Osteoblast (primary cell): Measurements from ENCODE around the gene MARS1. TPM values are rescaled to one million over a fixed set of nuclear protein-coding genes. Genes with fewer than 3 reads are reported as not detected.

Source experiments
- DNase-seq: peaks from one replicate; pipeline ENCODE4 v3.0.0; 2011; ENCODE audit warnings: low spot score, mixed read lengths; ENCODE audit not compliant: insufficient read length; ENCODE audit errors: missing footprints
- H2AFZ ChIP-seq: 2 replicates; pipeline ENCODE4 v1.6.0; 2011; ENCODE audit warnings: mild to moderate bottlenecking, low read length
- H3K27ac ChIP-seq: 2 replicates; pipeline ENCODE4 v1.5.1; 2011; ENCODE audit warnings: mild to moderate bottlenecking, low read depth, low read length, moderate library complexity
- H3K27me3 ChIP-seq: 2 replicates; pipeline ENCODE4 v1.6.0; 2012; ENCODE audit warnings: mild to moderate bottlenecking, control low read depth, inconsistent platforms, low read length, moderate library complexity; ENCODE audit not compliant: insufficient read depth
- H3K36me3 ChIP-seq: 2 replicates; pipeline ENCODE4 v1.5.1; 2011; ENCODE audit warnings: mild to moderate bottlenecking, low read length, control low read depth, moderate library complexity; ENCODE audit not compliant: insufficient read depth
- H3K4me1 ChIP-seq: 2 replicates; pipeline ENCODE4 v1.5.1; 2011; ENCODE audit warnings: mild to moderate bottlenecking, low read length, control low read depth, moderate library complexity; ENCODE audit not compliant: insufficient read depth
- H3K4me2 ChIP-seq: 2 replicates; pipeline ENCODE4 v1.6.0; 2011; ENCODE audit warnings: mild to moderate bottlenecking, low read length; ENCODE audit not compliant: insufficient read depth
- H3K4me3 ChIP-seq: fragments of 200-600 bp; sonication (generic); 3 replicates; pipeline ENCODE4 v1.5.1; 2012; ENCODE audit warnings: mild to moderate bottlenecking, low read length, inconsistent platforms; ENCODE audit not compliant: insufficient read depth
- H3K79me2 ChIP-seq: 2 replicates; pipeline ENCODE4 v1.6.0; 2012; ENCODE audit warnings: mild to moderate bottlenecking, low read length, control low read depth, inconsistent platforms; ENCODE audit not compliant: insufficient read depth
- H3K9me3 ChIP-seq: 2 replicates; pipeline ENCODE4 v1.5.1; 2011; ENCODE audit warnings: low read depth, low read length, control low read depth
- H4K20me1 ChIP-seq: 2 replicates; pipeline ENCODE4 v1.6.0; 2012; ENCODE audit warnings: mild to moderate bottlenecking, low read length, control low read depth; ENCODE audit not compliant: insufficient read depth
- total RNA-seq: library from RNA; depleted of rRNA; stranded (reverse); fragments of >200 nt; gene quantifications from 2 replicates; pipeline ENCODE4 v1.2.3, GENCODE V29; 2012
- TF ChIP-seq, protein P1 (sequence below): IDR thresholded peaks from 2 replicates; pipeline ENCODE4 v1.5.1; 2011; ENCODE audit warnings: mild to moderate bottlenecking, low read depth, low read length, moderate library complexity; ENCODE audit errors: extremely low read depth

The MARS1 gene
- total RNA-seq, 1 donor = 187 TPM

DNA sequence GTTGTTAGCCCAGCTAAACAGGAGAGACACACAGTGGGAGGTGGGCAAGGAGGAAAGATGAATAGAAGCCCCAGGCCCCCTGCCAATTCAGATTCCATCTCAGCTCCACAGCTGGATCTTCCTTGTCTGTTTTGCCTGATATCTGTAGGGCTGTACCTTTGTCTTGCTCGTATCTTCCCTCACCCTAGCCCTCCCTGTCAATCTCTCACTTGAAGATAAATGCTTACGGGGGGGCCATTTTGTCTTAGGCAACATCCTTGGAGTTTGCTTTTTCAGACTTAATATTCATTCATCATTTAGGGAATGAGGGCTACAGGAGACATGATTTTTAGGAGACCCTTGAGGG is 64.4 kb downstream of the MARS1 start:
- DNase-seq = peak; percentile 44
- TF ChIP-seq, protein P1, sequence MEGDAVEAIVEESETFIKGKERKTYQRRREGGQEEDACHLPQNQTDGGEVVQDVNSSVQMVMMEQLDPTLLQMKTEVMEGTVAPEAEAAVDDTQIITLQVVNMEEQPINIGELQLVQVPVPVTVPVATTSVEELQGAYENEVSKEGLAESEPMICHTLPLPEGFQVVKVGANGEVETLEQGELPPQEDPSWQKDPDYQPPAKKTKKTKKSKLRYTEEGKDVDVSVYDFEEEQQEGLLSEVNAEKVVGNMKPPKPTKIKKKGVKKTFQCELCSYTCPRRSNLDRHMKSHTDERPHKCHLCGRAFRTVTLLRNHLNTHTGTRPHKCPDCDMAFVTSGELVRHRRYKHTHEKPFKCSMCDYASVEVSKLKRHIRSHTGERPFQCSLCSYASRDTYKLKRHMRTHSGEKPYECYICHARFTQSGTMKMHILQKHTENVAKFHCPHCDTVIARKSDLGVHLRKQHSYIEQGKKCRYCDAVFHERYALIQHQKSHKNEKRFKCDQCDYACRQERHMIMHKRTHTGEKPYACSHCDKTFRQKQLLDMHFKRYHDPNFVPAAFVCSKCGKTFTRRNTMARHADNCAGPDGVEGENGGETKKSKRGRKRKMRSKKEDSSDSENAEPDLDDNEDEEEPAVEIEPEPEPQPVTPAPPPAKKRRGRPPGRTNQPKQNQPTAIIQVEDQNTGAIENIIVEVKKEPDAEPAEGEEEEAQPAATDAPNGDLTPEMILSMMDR = no peak
- Histone ChIP-seq H2AFZ (no peak overlapping the region), H4K20me1 (no peaks in the 10 kb centered on the region), H3K36me3 (no peaks in the 10 kb centered on the region), H3K4me2 (no peak overlapping the region), H3K27me3 (peaks cover 31% of the 10 kb centered on the region), H3K27ac (no peak overlapping the region), H3K4me3 (no peak overlapping the region), H3K4me1 (peaks cover 7% of the 10 kb centered on the region), H3K9me3 (no peaks in the 10 kb centered on the region), H3K79me2 (no peaks in the 10 kb centered on the region)

DNA sequence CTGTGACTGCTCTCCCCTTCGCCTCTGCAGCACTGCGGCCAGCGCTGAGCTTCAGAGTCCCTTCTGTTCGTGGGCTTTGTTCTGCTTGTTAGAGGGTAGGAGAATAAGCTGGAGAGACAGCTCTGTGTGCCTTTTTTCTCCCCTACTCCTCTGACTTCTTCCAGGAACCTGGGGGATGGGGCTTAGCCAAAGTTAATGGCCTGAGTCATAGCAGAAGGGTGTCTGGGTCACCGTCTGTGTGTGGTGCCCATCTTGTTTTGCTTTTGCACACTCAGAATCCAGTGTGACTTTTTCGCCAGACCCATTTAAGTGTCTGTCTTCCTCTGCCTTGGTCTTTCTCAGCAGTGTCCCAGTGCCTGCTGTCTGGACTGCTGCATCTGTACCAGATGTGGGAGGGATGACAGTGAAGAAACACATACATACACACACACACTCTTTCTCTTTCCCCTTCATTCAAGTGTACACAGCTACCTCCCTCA is 65.0 kb downstream of the MARS1 start:
- H4K20me1 ChIP-seq = no peaks in the 10 kb centered on the region

GRCh38 chr12:57553343-57554202 is 65.7 kb downstream of the MARS1 start:
- Histone ChIP-seq H3K9me3 (no peaks in the 10 kb centered on the region), H3K27ac (no peak overlapping the region), H4K20me1 (no peaks in the 10 kb centered on the region), H2AFZ (no peak overlapping the region), H3K79me2 (no peaks in the 10 kb centered on the region), H3K36me3 (no peaks in the 10 kb centered on the region), H3K4me2 (no peak overlapping the region), H3K27me3 (peaks cover 24% of the 10 kb centered on the region), H3K4me3 (no peak overlapping the region), H3K4me1 (peaks cover 7% of the 10 kb centered on the region)
- peak; percentile 18 for DNase-seq
- TF ChIP-seq, protein P1 = no peak

More for the DNA sequence above, 65.0 kb downstream of the MARS1 start:
- peak; percentile 93 for DNase-seq
- TF ChIP-seq, protein P1 = no peak
- Histone ChIP-seq H3K79me2 (no peaks in the 10 kb centered on the region), H3K36me3 (no peaks in the 10 kb centered on the region), H3K27me3 (peaks cover 31% of the 10 kb centered on the region), H3K4me3 (no peak overlapping the region), H3K4me2 (peak overlapping the region; percentile 7), H3K4me1 (peaks cover 7% of the 10 kb centered on the region), H3K27ac (no peak overlapping the region), H2AFZ (no peak overlapping the region), H3K9me3 (no peaks in the 10 kb centered on the region)

GRCh38 chr12:57554453-57554852 is 66.6 kb downstream of the MARS1 start:
- Histone ChIP-seq H3K9me3 (no peaks in the 10 kb centered on the region), H3K36me3 (no peaks in the 10 kb centered on the region), H2AFZ (no peak overlapping the region), H3K79me2 (no peaks in the 10 kb centered on the region), H3K27me3 (peaks cover 18% of the 10 kb centered on the region), H3K27ac (no peak overlapping the region), H3K4me3 (no peak overlapping the region), H3K4me2 (no peak overlapping the region), H3K4me1 (peaks cover 7% of the 10 kb centered on the region), H4K20me1 (no peaks in the 10 kb centered on the region)
- TF ChIP-seq, protein P1 = no peak
- peak; percentile 50 for DNase-seq
